NCI-H2171 (cell line): ENCODE measurements around the gene TPRX1.
"Not testable (repeated sequence)": the region's sequence is repeated elsewhere in the genome, so short reads cannot be mapped to it uniquely, and the experiment has no call there.

ENCODE experiments used
- DNase-seq: peaks from one replicate; lab custom pipeline; 2025; lab: John Stamatoyannopoulos, UW

TPRX1 gene

GRCh38 chr19:47766670-47767069 is 37.7 kb downstream of the TPRX1 start:
- DNase-seq, result no peak

- DNase-seq, result no peak
Observed at GRCh38 chr19:47766359-47766620, 38.1 kb downstream of the TPRX1 start.

DNA sequence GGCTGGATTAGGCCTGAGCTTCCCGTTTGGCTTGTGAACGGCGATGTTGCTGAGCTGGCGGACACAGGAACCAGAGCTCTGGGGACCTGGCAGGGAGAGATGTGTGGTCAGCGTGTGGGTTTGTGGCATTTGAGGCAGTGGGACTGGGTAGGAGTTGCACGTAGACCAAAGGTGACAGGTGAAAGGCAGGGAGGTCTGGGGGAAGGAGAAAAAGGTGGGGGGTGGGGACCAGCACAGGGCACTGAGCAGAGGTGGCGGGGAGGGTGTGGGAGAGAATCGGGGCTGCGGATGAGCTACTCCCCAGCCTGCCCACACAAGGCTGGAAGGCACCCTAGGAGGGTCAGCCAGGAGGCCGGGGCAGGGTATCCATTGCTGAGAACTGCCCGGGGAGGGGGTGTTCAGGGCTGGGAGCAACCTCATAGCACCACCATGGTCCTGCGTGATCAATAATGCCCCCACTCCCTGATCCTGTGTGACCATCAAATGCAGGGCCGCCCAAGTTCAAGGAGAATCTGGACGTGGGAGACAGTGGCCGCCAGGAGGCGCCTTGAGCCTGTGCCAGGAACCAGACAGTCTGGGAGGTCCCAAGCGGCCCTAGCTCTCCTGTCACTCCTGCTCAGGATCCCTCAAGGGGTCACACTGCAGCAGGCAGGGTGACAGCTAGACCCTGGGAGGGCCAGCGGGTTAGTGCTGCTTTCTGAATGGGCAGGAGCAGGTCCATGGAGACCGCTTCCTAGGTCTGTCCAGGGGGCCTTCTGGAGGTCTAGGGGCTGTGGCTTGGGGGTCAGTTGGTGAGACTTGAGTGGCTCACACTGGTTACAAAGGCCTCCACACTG is 38.6 kb downstream of the TPRX1 start:
- no peak for DNase-seq

- DNase-seq, result not testable (repeated sequence)
Observed at GRCh38 chr19:47764705-47765104, 39.6 kb downstream of the TPRX1 start.

- no peak for DNase-seq
Observed at GRCh38 chr19:47762615-47763308, 41.6 kb downstream of the TPRX1 start.

DNA sequence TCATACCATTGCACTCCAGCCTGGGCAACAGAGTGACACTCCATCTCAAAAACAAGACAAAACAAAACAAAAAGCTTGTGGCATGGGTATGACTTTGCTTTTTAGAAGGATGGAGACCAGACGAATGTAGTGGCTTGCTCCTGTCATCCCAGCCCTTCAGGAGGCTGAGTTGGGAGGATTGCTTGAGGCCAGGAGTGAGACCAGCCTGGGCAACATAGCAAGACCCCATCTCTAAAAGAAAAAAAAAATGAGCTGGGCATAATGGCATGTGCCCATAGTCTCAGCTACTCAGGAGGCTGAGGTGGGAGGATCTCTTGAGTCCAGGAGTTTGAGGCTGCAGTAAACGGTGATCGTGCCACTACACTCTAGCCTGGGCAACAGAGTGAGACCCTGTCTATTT is 42.2 kb downstream of the TPRX1 start:
- no peak for DNase-seq

GRCh38 chr19:47761566-47761965 is 42.8 kb downstream of the TPRX1 start:
- no peak for DNase-seq

DNA sequence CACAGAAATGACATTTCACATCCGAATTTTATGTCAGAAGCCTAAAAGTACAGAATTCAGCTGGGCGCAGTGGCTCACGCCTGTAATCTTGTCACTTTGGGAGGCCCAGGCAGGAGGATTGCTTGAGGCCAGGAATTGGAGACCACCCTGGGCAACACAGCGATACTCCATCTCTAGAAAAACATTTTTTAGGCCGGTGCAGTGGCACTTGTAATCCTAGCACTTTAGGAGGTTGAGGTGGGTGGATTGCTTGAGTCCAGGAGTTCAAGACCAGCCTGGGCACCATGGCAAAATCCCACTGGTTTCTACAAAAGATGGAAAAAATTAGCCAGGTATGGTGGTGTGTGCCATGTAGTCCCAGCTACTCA is 43.7 kb downstream of the TPRX1 start:
- DNase-seq, result no peak

DNA sequence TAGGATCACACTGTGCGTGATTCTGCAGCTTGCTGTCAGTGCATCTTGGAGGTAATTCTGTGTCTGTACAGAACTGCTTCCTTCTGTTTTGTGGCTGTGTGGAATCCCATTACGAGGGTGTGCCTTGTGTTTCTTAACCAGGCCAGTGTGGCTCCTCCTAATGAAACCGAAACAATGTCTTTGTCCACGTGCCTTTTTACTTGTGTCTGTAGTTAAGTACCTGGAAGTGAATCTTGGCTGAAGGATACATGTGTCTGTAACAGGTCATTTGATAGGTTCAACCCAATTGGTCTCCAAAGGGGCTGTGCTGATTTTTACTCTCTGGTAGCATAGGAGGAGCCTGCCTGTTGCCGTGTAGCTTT is 45.9 kb downstream of the TPRX1 start:
- DNase-seq, result no peak

- no peak for DNase-seq
Observed at GRCh38 chr19:47757617-47758442, 46.5 kb downstream of the TPRX1 start.

GRCh38 chr19:47756953-47757608 is 47.3 kb downstream of the TPRX1 start:
- no peak for DNase-seq

DNA sequence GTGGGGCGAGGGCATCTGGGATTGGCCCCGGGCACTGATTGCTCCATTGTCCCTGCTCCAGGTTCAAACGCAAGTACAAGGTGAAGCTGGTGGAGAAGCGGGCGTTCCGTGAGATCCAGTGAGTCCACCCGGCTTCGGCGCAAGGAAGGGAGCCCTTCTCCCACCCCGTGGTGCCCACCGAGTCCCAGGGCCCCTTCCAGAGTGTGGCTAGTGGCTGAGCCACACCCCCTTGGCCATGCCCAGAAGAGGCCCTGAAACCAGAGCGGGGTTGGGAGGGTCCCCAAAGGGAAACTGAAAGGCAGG is 47.8 kb downstream of the TPRX1 start:
- DNase-seq, result no peak

GRCh38 chr19:47755762-47756626 is 48.4 kb downstream of the TPRX1 start:
- no peak for DNase-seq

DNA sequence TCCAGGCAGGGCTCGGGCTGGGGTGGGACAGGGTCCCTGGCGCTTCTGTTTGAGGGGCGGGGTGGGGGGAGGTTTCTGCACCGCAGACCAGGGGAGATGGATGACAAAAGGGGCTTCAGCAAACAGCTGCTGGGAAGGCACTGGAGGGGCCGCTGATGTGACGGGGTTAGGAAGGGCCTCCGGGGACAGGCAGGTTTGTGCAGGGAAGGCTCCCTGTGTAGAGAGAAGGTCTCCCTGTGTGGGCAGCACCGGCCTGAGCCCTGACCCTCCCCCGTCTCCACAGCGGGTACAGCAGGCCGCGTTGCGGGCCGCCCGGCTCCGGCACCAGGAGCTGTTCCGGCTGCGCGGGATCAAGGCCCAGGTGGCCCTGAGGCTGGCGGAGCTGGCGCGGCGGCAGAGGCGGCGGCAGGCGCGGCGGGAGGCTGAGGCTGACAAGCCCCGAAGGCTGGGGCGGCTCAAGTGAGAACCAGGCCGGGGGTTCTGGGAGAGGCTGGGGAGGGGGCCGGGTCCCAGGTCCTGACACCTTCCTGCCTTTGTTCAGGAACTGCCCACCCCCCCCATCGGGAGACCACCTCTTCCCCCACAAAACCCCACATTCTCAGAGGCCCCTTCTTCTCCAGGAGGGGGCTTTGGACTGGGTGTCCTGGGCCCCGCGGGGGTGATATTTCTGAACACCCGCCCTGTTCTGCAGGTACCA is 49.1 kb downstream of the TPRX1 start:
- DNase-seq, result no peak

DNA sequence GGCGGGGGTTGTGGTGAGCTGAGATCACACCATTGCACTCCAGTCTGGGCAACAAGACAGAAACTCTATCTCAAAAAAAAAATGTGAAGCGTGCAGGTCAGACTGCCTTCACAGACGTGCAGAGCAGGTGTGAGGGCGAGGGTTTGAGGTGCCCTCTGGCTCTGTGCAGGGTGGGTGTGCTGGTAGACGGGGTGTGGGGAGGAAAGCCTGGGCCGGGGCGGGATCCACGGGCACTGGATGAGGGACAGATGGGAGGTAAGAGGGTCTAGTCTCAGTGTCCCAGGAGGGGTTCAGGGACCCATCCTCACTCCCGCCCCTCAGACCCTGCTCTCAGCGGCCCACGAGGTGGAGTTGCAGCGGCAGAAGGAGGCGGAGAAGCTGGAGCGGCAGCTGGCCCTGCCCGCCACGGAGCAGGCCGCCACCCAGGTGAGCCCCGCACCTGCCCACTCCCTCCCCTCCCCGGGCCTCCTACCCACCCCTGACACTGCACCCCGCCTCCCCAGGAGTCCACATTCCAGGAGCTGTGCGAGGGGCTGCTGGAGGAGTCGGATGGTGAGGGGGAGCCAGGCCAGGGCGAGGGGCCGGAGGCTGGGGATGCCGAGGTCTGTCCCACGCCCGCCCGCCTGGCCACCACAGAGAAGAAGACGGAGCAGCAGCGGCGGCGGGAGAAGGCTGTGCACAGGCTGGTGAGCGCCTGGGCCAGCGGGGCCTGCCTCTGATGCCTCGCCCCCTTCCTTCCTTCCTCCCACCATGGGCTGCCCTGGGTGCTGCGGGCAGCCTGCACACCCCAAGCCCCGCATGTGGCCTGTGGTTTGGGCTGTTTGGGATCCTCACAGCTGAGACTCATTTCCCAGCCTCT is 49.9 kb downstream of the TPRX1 start:
- DNase-seq, result no peak

DNA sequence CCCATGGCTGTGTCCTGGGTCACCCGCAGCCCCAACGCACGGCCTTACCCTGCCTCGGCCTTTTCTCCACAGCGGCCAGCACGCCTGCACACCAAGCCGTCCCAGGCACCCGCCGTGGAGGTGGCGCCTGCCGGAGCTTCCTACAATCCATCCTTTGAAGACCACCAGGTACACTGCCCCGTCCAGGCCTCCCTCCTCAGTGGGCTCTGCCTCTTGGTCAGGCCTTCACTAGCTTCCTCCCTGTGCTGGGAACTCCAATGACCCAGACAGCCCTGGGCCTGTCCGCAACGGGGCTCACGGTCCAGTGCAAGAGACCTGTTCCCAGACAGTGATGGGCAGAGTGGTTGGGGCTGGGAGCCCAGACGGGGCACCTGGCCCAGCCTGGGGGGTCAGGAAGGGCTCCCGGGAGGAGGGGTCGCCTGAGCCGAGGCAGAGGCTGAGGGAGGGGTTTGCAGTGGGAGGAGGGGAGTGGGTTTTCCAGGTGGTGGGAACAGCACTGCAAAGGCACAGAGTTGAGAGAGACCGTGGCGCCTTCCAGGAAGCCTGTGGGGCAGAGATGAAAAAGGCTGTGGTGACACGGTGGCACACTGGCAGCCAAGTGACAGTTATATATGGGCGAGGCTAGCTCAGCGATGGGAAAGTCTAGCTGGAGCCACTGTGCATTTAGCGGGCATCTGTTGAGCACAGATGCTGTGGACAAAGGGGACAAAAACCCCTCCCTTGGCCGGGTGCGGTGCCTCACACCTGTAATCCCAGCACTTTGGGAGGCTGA is 51.7 kb downstream of the TPRX1 start:
- DNase-seq, result no peak
